T-cell (primary cell): ENCODE data around the gene SELENOI. TPM values are rescaled to one million over a fixed set of nuclear protein-coding genes. Genes with fewer than 3 reads are reported as not detected.

Source experiments
- ATAC-seq, 4 experiments: fragments of 200-7000 bp in 3 of 4; fragments of 150-1000 bp in 1 of 4; cut with Tn5 transposase; replicated peaks in 1 of 4; 1 replicate in 3 of 4; 2 replicates in 1 of 4; pipeline ENCODE4 v1.10.0; 2021; ENCODE audit warnings: moderate library complexity in 3 of 4, mild to moderate bottlenecking in 2 of 4, moderate number of reproducible peaks in 1 of 4
- CTCF ChIA-PET, 2 donors: fragments of 300-600 bp; sonication (Branson Sonifier 250); formaldehyde crosslinking; loops; one replicate each; lab custom pipeline; 2022; ENCODE audit warnings: antibody characterized with exemption in 2 of 2; lab: Charles Lee
- POLR2A ChIA-PET, 2 donors: fragments of 300-600 bp; sonication (Branson Sonifier 250); formaldehyde crosslinking; loops; one replicate each; lab custom pipeline; 2022; ENCODE audit warnings: antibody characterized with exemption in 2 of 2; lab: Charles Lee
- DNase-seq, 35 experiments: peaks; one replicate each; pipeline versions ENCODE4 v3.0.0 to v3.0.0-alpha.2; 2013 to 2023
- H3K27ac ChIP-seq: one replicate; pipeline ENCODE4 v1.5.1; 2013; ENCODE audit warnings: low read length
- H3K27me3 ChIP-seq, 2 experiments: replicated peaks in 1 of 2; 1 replicate in 1 of 2; 2 replicates in 1 of 2; pipeline versions ENCODE4 v1.6.1 to v1.7.0; 2013; ENCODE audit warnings: low read length in 1 of 2, mixed read lengths in 1 of 2; ENCODE audit not compliant: control insufficient read depth in 2 of 2, insufficient read depth in 2 of 2; ENCODE audit errors: extremely low read depth in 1 of 2
- H3K36me3 ChIP-seq, 2 donors: 1 replicate in 1 of 2; 2 replicates in 1 of 2; pipeline versions ENCODE4 v1.6.1 to v1.7.0; 2013; ENCODE audit warnings: low read length in 1 of 2; ENCODE audit not compliant: control insufficient read depth in 2 of 2, insufficient read depth in 1 of 2; ENCODE audit errors: extremely low read depth in 1 of 2
- H3K4me1 ChIP-seq, 2 experiments: 1 replicate in 1 of 2; 2 replicates in 1 of 2; pipeline versions ENCODE4 v1.6.1 to v1.7.0; 2013; ENCODE audit warnings: low read length in 2 of 2, mixed read lengths in 1 of 2; ENCODE audit not compliant: insufficient read depth in 2 of 2, control insufficient read depth in 1 of 2; ENCODE audit errors: extremely low read depth in 1 of 2
- H3K4me3 ChIP-seq, 2 donors: 1 replicate in 1 of 2; 2 replicates in 1 of 2; pipeline versions ENCODE4 v1.5.1 to v1.7.0; 2013; ENCODE audit warnings: mild to moderate bottlenecking in 2 of 2, low read length in 1 of 2, moderate library complexity in 1 of 2; ENCODE audit not compliant: control insufficient read depth in 1 of 2; ENCODE audit errors: extremely low read depth in 1 of 2
- H3K9me3 ChIP-seq: 2 replicates; pipeline ENCODE4 v1.7.0; 2013
- H3K27ac Mint-ChIP-seq, 2 donors: one replicate each; pipeline ENCODE4 v1.8.0; 2020 to 2021; ENCODE audit warnings: mild to moderate bottlenecking in 2 of 2, mixed read lengths in 2 of 2
- H3K27me3 Mint-ChIP-seq, 2 donors: one replicate each; pipeline ENCODE4 v1.8.0; 2021 to 2022; ENCODE audit warnings: mixed read lengths in 2 of 2
- H3K36me3 Mint-ChIP-seq: one replicate; pipeline ENCODE4 v1.8.0; 2021; ENCODE audit warnings: mixed read lengths
- H3K4me1 Mint-ChIP-seq, 3 donors: one replicate each; pipeline ENCODE4 v1.8.0; 2020 to 2022; ENCODE audit warnings: mixed read lengths in 3 of 3, mild to moderate bottlenecking in 1 of 3
- H3K4me3 Mint-ChIP-seq, 3 donors: one replicate each; pipeline ENCODE4 v1.8.0; 2020 to 2022; ENCODE audit warnings: mild to moderate bottlenecking in 3 of 3, mixed read lengths in 3 of 3, moderate library complexity in 3 of 3
- H3K9me3 Mint-ChIP-seq, 3 donors: one replicate each; pipeline ENCODE4 v1.8.0; 2020 to 2022; ENCODE audit warnings: mixed read lengths in 3 of 3
- WGBS: methylation state at CpG from one replicate; pipeline ENCODE4 v1.1.5; 2013; ENCODE audit warnings: missing lambda C conversion rate; ENCODE audit not compliant: insufficient coverage; 5-methylcytosine and 5-hydroxymethylcytosine counted together
- total RNA-seq, 35 experiments: library from RNA in 6 of 35; stranded (reverse) in 6 of 35; fragments of 120-200 nt in 1 of 35; gene quantifications; one replicate each; pipeline versions ENCODE4 v1.2.1 to v1.2.4 and lab custom pipeline; 2013 to 2026

The SELENOI gene
- total RNA-seq, 5 donors from 2014 or later (not counting 1 experiment from before 2014, with no cell fraction given), result 18.3 to 37.1 (median 22.0) TPM

- 86% methylated on average over 12 of the region's 12 CpGs for WGBS
- Mint-ChIP-seq H3K4me1 (no peaks in the 10 kb centered on the region), H3K4me3 (no peak overlapping the region), H3K36me3 (peaks cover 18% of the 10 kb centered on the region), H3K27me3 (no peaks in the 10 kb centered on the region), H3K9me3 (no peaks in the 10 kb centered on the region), H3K27ac (no peak overlapping the region)
- no peak overlapping the region for H3K27ac ChIP-seq
- POLR2A ChIA-PET, result no interaction called here
- no peak for ATAC-seq
- no peaks in the 10 kb centered on the region for H3K4me1 ChIP-seq
- no peak for DNase-seq
- CTCF ChIA-PET, result interaction anchor here in 1 of 2 donors (0.6 kb wide), 1 partner anchor 52 kb away, joined by 4 read pairs; no protein-coding TSS in a partner anchor
- no peak overlapping the region for H3K4me3 ChIP-seq
- H3K36me3 ChIP-seq, result peaks cover 0 to 3% of the 10 kb centered on the region in 2 donors
- no peaks in the 10 kb centered on the region for H3K27me3 ChIP-seq
- no peaks in the 10 kb centered on the region for H3K9me3 ChIP-seq
Measured at GRCh38 chr2:26313446-26313845, 32.5 kb upstream of the SELENOI start.

- no peaks in the 10 kb centered on the region for H3K9me3 ChIP-seq
- WGBS, result 86% methylated on average over 7 of the region's 8 CpGs
- peaks cover 18% of the 10 kb centered on the region for H3K36me3 Mint-ChIP-seq
- no peaks in the 10 kb centered on the region for H3K4me1 Mint-ChIP-seq
- no peaks in the 10 kb centered on the region for H3K27me3 ChIP-seq
- no peak overlapping the region for H3K4me3 ChIP-seq
- ChIA-PET POLR2A (interaction anchor here in 1 of 2 donors (0.6 kb wide), 1 partner anchor 43 kb away, joined by 3 read pairs; no protein-coding TSS in a partner anchor), CTCF (interaction anchor here in 1 of 2 donors (0.6 kb wide), 1 partner anchor 53 kb away, joined by 4 read pairs; no protein-coding TSS in a partner anchor)
- no peaks in the 10 kb centered on the region for H3K4me1 ChIP-seq
- H3K27ac ChIP-seq, result no peak overlapping the region
- H3K4me3 Mint-ChIP-seq, result no peak overlapping the region
- H3K27me3 Mint-ChIP-seq, result no peaks in the 10 kb centered on the region
- H3K9me3 Mint-ChIP-seq, result no peaks in the 10 kb centered on the region
- ATAC-seq (no peak), DNase-seq (no peak)
- no peak overlapping the region for H3K27ac Mint-ChIP-seq
- H3K36me3 ChIP-seq, result peaks cover 0 to 2% of the 10 kb centered on the region in 2 donors
Measured at GRCh38 chr2:26314243-26314642, 31.7 kb upstream of the SELENOI start.

GRCh38 chr2:26316041-26316440, 29.9 kb upstream of the SELENOI start:
- ATAC-seq (no peak), DNase-seq (no peak)
- no CpG with 5 or more reads among the region's 2 CpGs for WGBS
- Mint-ChIP-seq H3K9me3 (no peaks in the 10 kb centered on the region), H3K4me3 (no peak overlapping the region), H3K27me3 (no peaks in the 10 kb centered on the region), H3K36me3 (peaks cover 5% of the 10 kb centered on the region), H3K4me1 (no peaks in the 10 kb centered on the region), H3K27ac (no peak overlapping the region)
- Histone ChIP-seq H3K4me3 (no peak overlapping the region), H3K27ac (no peak overlapping the region), H3K36me3 (peaks cover 0 to 2% of the 10 kb centered on the region in 2 donors), H3K4me1 (no peaks in the 10 kb centered on the region), H3K27me3 (no peaks in the 10 kb centered on the region), H3K9me3 (no peaks in the 10 kb centered on the region)
- CTCF ChIA-PET, result interaction anchor here in 1 of 2 donors (0.6 kb wide), 1 partner anchor 276 kb away, joined by 4 read pairs; no protein-coding TSS in a partner anchor
- POLR2A ChIA-PET, result no interaction called here

GRCh38 chr2:26316845-26317244, 29.1 kb upstream of the SELENOI start:
- no peak overlapping the region for H3K27ac Mint-ChIP-seq
- POLR2A ChIA-PET, result interaction anchor here in 1 of 2 donors (0.5 kb wide), 1 partner anchor 293 kb away, joined by 4 read pairs; no protein-coding TSS in a partner anchor
- H3K9me3 ChIP-seq, result no peaks in the 10 kb centered on the region

GRCh38 chr2:26317377-26318105, 28.4 kb upstream of the SELENOI start:
- no peak overlapping the region for H3K4me3 Mint-ChIP-seq
- ATAC-seq (no peak), DNase-seq (no peak)
- Histone ChIP-seq H3K27ac (no peak overlapping the region), H3K36me3 (peaks cover 0 to 2% of the 10 kb centered on the region in 2 donors), H3K27me3 (no peaks in the 10 kb centered on the region), H3K9me3 (no peaks in the 10 kb centered on the region), H3K4me3 (no peak overlapping the region), H3K4me1 (no peaks in the 10 kb centered on the region)
- no peaks in the 10 kb centered on the region for H3K4me1 Mint-ChIP-seq
- CTCF ChIA-PET, result interaction anchor here (0.6 to 1.1 kb wide), 3 partner anchors 32 to 367 kb away, joined by 3 to 5 read pairs (median 4); no protein-coding TSS in a partner anchor
- H3K9me3 Mint-ChIP-seq, result no peaks in the 10 kb centered on the region
- POLR2A ChIA-PET, result interaction anchor here in 1 of 2 donors (0.5 kb wide), 1 partner anchor 294 kb away, joined by 4 read pairs; no protein-coding TSS in a partner anchor
- no peaks in the 10 kb centered on the region for H3K27me3 Mint-ChIP-seq
- H3K27ac Mint-ChIP-seq, result no peak overlapping the region
- 87% methylated on average over 4 of the region's 8 CpGs for WGBS
- peaks cover 4% of the 10 kb centered on the region for H3K36me3 Mint-ChIP-seq

More at GRCh38 chr2:26316845-26317244, 29.1 kb upstream of the SELENOI start:
- H3K4me3 ChIP-seq, result no peak overlapping the region
- no peaks in the 10 kb centered on the region for H3K27me3 ChIP-seq
- ATAC-seq (no peak), DNase-seq (no peak)
- Mint-ChIP-seq H3K36me3 (peaks cover 4% of the 10 kb centered on the region), H3K27me3 (no peaks in the 10 kb centered on the region), H3K4me3 (no peak overlapping the region), H3K4me1 (no peaks in the 10 kb centered on the region), H3K9me3 (no peaks in the 10 kb centered on the region)
- H3K27ac ChIP-seq, result no peak overlapping the region
- H3K4me1 ChIP-seq, result no peaks in the 10 kb centered on the region
- WGBS, result 93% methylated on average over 3 of the region's 6 CpGs
- H3K36me3 ChIP-seq, result peaks cover 0 to 2% of the 10 kb centered on the region in 2 donors
- CTCF ChIA-PET, result interaction anchor here in 1 of 2 donors (1.1 kb wide), 1 partner anchor 39 kb away, joined by 4 read pairs; no protein-coding TSS in a partner anchor

GRCh38 chr2:26318950-26319349, 27.0 kb upstream of the SELENOI start:
- ATAC-seq (no peak), DNase-seq (no peak)
- Mint-ChIP-seq H3K4me1 (no peaks in the 10 kb centered on the region), H3K27ac (no peak overlapping the region), H3K9me3 (no peaks in the 10 kb centered on the region), H3K27me3 (no peaks in the 10 kb centered on the region), H3K4me3 (no peak overlapping the region), H3K36me3 (peaks cover 4% of the 10 kb centered on the region)
- H3K4me1 ChIP-seq, result no peaks in the 10 kb centered on the region
- 75% methylated on average over 6 of the region's 6 CpGs for WGBS
- peaks cover 0 to 2% of the 10 kb centered on the region in 2 donors for H3K36me3 ChIP-seq
- ChIA-PET POLR2A (no interaction called here), CTCF (no interaction called here)
- no peak overlapping the region for H3K4me3 ChIP-seq
- H3K9me3 ChIP-seq, result no peaks in the 10 kb centered on the region
- H3K27me3 ChIP-seq, result no peaks in the 10 kb centered on the region
- H3K27ac ChIP-seq, result no peak overlapping the region
